ENCODE results near the gene ANAPC13.

DNA sequence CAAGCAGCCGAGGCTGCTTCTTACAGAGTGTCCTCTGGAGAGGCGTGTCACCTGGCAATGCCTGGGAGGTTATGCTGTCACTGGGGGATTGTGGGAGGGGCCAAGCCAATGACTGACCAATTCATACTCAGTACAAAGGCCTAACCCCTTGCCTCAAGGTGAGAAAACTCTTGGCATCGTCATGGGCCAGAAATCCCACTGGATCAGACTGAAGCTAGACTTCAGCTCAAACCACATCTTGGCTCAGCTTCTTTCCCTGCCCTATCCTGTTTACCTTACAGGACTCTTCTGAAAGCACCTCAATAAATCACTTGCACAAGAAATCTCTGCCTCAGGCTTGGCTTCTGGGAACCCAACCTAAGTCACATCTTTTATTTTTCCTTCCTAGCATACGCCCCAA, 9.5 kb downstream of the ANAPC13 start:
- no peak for TF ChIP-seq POLR2A (IDR thresholded peaks at IDR 0.05)
- TF ChIP-seq, protein P1, sequence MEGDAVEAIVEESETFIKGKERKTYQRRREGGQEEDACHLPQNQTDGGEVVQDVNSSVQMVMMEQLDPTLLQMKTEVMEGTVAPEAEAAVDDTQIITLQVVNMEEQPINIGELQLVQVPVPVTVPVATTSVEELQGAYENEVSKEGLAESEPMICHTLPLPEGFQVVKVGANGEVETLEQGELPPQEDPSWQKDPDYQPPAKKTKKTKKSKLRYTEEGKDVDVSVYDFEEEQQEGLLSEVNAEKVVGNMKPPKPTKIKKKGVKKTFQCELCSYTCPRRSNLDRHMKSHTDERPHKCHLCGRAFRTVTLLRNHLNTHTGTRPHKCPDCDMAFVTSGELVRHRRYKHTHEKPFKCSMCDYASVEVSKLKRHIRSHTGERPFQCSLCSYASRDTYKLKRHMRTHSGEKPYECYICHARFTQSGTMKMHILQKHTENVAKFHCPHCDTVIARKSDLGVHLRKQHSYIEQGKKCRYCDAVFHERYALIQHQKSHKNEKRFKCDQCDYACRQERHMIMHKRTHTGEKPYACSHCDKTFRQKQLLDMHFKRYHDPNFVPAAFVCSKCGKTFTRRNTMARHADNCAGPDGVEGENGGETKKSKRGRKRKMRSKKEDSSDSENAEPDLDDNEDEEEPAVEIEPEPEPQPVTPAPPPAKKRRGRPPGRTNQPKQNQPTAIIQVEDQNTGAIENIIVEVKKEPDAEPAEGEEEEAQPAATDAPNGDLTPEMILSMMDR (IDR thresholded peaks at IDR 0.05) = no peak

Data from prostate gland (tissue), 2 donors.